G401 (cell line): Measurements from ENCODE around the gene SNAI3. TPM values are rescaled to one million over a fixed set of nuclear protein-coding genes. Genes with fewer than 3 reads are reported as not detected.

ENCODE experiments used
- DNase-seq: peaks from one replicate; pipeline ENCODE4 v3.0.0-alpha.2; 2015; ENCODE audit warnings: low spot score
- in situ Hi-C: cut with HindIII; loops from 2 replicates; pipeline ENCODE4 v1.10.0; 2016; ENCODE audit warnings: low sequenced_read_pairs, mixed read lengths
- total RNA-seq: library from RNA; depleted of rRNA; stranded (reverse); fragments of >200 nt; shearing (Covaris generic); gene quantifications from 2 replicates; pipeline ENCODE4 v1.2.3, GENCODE V29; 2014

Gene SNAI3
- total RNA-seq, 1 experiment from 2014 or later = 0.88 TPM

DNA sequence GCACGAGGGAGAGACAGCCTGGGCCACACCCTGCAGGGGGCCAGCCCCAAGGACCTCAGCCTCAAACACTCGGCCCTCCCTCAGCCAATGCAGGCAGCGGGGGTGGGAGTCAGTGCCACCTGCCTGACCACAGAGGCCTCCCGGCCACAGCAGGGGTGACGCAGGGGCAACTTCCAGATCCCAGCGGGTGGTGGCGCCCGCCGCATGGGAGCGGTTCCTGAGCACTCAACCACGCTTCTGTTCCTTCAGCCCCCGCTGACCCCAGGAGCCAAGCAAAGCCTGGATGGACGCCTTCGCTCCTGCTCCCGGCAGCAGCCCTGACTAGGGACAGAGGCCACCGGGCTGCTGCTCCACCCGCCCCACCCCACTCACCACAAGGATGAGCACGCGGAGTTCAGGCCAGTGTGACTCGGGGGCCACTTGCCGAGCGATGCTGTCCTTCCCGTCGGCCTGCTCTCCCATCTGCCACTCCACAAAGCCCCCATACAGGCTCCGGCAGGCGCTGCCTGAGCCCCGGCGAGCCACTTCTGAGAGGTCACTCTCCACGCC is 30.5 kb downstream of the SNAI3 start:
- no peak for DNase-seq
- in situ Hi-C loops = no loop called here

DNA sequence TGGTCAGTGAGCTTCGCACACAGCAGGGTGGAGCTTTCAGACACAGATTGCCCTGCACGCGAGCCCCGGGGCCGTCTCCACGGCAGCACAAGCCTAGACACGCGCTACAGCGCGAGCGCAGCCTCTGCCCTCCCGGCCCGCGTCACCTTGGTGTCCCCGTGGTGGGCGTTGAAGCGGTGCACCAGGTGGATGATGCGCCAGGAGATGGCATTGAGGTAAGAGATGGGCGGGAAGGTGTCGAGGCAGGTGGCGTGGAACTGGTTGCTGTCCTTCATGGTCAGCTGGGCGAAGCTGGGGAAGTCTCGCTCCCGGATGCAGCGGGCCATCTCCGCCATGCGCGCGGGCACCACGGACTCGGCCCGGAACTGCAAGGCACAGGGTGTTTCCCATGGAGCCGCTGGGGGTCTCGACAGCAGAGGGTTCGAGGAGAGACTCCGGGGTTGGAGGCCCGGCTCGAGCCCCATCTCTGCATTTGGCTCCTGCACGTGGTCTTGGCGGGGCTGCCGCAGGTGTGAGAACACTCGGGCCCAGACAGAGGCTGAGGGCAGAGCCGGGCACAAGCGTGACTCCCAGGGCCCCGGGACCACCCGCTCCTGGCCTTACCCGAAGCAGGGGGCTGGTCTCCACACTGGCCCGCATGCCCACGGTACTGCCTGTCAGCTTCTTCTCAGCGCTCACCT is 31.1 kb downstream of the SNAI3 start:
- in situ Hi-C loops = no loop called here
- DNase-seq = no peak

DNA sequence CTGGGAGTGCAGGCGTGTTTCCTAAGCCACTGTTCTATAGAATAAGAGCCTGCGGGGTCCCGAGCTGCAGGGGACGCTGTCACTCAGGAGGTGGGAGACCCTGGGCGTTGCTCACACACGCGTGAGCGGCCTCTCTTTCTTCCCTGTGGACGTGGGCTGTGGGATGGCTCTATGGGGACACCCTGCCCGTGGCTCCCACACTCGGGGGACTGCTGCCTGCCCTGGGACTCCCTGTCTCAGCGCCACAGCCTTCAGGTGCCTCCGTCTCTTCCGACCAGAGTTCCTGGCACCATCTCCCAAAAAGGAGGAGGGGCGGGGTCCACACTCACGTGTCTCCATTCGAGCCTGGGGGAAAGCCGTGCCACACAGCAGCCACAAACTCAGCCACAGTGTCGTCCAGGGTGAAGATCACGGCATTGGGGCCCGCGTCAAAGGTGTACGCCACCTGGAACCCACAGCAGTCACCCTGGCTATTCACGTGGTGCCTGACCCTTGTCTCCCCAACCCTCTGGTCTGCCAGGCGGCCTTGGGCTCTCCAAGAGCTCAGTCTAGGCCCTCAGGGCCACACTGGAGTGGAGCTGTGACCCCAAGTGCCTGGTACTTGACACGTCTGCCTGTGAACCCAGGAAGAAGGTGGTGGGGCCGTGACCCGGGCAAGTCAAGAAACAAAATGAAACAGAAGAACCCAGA is 31.8 kb downstream of the SNAI3 start:
- in situ Hi-C loops = no loop called here
- DNase-seq = no peak

DNA sequence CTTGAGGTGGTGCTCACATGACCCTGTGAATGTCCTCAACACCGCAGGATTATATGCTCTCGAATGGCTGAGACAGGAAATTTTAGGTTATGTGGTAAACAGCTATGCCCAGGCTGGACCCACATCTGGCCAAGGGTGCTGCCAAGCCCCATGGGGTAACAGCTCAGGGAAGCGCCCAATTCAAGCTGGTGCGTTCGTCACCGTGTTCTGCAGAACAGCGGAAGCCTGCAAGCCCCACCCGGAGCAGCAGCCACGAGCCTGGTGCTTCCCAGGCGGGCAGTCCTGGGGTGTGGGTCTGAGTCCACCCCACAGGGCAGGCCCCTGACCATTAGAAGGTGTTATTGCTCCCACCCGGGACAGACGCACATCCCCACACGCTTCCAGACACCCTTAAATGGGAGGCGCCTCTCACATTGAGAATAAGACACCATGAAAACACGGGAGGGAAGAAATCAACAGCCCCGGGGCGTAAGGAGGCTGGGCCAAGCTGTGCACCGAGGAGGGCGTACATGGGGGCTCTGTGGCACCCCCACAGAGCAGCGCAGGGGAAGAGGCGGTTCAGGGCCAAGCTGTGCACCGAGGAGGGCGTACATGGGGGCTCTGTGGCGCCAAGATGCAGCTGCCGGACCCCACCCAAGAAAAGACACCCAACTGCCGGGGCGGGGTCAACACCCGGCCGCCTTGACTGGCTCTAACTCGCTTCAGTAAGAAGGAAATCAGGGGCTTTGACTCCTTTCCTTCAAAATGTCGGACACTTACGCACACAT is 32.5 kb downstream of the SNAI3 start:
- in situ Hi-C loops = no loop called here
- DNase-seq = no peak

DNA sequence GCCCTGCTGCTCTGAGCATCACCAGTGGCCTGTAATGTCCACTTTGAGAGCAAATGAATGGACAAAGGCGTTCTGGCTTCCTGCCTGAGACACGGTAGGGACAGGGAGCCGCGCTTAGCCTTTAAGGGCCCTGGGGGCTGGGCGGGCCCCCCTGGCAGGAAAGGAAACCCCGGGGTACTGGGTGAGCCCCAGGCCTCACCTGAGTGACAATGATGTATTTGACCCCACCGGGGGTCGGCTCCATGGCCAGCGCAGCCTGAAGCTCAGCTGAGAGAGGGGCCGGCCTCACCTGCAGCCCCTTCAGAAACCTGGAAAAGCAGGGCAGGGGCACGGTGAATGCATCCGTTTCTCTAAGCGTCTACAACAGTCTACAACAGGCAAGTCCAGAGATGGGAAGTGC is 33.2 kb downstream of the SNAI3 start:
- in situ Hi-C loops = no loop called here
- no peak for DNase-seq

DNA sequence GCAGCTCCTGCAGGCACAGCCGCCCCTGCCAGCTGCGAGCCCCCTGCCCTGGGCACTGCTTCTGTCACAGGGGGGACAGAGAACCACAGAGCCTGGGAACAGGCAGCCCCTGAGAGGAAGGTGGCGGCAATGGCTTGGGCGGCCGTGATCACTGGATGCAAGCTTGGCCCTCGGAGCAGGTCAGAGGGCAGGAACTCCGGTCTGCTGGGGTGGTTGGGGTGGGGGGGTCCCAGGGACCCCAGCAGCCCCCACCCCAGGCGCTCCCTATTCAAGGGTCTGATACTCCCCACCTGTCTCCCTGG is 33.6 kb downstream of the SNAI3 start:
- in situ Hi-C loops = no loop called here
- DNase-seq = no peak

DNA sequence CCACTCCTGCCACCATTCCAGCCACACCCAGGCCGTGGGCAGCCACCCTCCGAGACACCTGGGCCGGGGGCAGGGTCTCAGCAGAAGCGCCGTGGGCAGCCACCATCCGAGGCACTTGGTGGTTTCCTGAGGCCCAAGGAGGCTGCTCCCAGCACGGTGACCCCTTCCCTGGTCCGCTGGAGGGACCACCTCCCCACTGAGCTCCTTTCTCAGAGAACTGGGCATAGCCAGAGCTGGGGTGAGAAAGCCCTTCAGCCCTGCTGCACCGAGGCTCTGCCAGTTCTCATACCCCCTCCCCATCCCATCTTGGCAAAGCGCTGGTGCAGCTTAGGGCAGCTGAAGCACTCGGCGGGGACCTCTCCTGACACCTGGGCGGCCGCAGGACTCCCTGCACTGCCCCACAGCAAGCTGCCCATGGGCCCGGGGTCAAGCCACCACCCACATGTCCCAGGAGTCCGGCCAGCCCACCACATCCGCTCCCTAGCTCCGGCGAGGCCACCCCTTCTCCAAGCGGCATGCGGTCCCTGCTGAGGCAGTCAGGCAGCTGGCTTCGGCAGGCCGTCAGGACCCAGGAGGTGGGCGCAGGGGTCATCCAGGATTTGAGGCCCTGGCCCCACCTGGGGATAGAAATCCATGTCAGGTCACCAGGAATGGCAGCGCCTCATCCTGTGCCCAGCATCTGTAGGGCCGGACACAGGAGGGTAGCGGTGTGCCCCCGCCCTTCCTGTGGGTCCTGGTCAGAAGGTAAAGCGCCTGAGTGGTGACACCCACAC is 34.1 kb downstream of the SNAI3 start:
- in situ Hi-C loops = no loop called here
- no peak for DNase-seq

DNA sequence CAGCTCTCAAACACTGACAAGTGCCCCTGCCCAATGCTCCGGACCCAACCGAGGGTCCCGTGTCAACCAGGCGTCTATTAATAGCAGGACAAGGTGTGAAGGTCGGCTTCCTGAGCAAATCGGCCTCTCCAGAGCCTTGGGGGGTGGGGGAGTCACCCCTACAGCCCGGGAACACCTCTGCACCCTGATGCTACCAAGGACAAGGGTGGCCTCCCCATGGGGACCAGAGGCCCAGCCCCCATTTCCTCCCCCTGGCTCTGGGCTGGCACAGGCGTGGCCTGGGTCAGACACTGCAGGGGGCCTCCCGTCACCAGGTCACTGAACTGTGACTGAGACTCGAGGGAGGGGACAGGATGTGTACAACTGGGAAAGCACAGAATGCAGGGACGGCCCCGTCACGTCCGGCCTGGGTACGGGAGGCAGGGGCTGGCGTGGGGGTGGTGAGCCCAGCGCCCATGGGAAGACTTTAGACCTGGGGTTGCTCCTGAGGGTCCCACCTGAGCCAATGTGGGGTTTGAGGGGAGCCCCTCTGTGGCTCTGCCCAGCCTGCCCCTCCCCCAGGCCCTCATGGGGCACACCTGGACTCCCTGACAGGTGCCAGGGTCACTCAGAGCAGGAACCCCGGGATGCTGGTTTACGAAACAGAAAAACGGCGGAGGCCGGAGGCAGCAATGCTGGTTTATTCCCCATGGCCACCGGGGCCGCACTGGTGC is 34.9 kb downstream of the SNAI3 start:
- no peak for DNase-seq
- in situ Hi-C loops = no loop called here

DNA sequence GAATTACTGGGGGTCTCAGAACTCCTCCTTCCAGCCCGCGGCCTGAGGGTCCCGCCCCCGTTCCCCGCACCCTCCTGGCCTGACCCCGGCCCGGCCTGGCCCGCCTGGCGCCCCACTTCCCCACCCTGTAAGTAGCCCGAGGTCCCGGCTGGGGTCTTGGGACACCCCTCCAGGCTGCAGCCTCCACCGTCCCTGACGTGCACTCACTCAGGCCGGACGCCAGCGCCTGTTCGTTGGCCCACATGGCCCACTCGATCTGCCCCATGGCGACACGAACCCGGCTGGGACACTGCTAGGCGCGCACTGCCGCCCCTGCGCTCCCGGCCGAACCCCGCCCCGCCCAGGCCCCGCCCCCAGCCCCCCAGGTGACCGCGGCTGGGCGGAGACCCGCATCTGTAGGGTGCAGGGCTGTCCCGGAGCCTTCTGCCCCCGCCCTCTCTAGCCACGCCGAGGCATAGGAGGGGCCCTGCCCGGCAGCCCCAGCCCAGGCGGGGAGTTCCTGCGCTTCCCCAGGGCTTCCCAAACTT is 35.5 kb downstream of the SNAI3 start, which contains the start of gene CYBA:
Gene CYBA, minus strand, starts transcription at position 305 of the 527 bp plus-strand sequence. Its CDS starts 40 bp downstream, at position 265.
- in situ Hi-C loops = no loop called here
- DNase-seq = no peak

DNA sequence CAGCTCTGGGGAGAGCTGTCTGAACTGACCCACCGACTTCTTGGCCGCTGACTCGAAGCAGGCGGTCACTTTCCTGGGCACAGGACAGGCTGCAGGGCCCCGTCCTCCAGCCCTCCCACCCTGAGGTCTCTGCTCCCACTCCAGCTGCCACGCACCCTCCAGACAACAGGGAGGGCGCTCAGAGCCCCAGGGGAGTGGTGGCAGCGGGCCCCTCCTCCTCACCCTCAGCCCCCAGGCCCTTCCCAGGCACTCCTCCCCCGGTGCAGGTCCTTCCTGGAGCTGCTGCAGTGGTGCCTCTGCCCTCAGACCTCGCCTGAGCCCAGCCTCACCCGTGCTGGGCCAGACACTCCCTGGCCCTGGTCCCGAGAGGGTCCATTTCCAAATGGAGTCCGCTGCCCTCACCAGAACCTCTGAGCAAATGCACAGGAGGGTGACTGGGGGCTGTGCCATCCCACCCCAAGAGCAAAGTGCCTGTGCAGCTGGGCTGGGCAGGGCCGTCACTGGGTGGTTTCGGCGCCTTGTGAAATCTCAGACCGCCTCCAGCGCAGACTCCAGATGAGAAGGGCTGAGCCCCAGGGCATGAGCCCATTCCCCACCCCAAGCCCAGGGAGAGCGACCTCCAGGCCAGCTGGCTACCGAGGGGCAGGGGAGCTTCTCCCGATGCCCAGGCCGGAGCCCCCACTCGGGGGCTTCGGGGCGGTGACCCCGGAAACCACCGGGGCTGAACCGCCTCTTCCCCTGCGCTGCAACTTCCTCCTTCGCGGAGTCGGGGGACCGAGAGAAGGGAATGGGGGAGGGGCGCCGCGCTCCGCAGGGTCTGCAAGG is 36.2 kb downstream of the SNAI3 start:
- no peak for DNase-seq
- in situ Hi-C loops = no loop called here

DNA sequence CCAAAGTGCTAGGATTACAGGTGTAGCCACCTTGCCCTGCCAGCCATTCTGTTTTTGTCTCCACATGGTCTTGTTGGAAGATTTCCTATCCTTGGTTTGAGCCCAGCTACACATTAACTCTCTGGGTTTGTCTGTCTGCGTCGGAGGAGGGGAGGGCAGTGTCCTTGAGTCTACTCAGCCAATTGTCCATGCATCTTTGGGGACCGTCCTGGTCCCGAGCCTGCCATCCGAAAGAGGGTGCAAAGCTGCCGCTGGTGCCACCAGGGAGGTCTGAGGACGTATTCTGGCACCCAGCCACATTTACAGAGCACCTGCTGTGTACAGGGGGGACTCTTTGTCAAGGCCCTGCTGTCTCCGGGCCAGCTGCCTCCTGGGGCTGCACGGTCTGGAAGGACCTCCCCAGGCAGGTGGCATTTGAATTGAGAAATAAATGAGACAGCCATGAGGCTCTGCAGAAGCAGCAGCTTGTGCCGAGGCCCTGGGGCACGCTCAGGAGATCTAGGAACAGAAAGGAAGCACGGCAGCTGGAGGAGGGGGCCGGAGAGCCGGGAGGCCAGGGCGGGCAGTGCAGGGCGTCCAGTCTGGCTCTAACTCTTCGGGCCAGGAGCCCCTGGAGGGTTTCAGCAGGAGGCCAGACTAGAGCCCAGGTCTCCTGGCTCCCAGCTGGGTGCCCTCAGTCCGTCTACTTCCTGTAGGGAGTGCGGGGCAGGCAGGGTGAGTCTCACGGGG is 36.9 kb downstream of the SNAI3 start:
- in situ Hi-C loops = no loop called here
- DNase-seq = no peak

DNA sequence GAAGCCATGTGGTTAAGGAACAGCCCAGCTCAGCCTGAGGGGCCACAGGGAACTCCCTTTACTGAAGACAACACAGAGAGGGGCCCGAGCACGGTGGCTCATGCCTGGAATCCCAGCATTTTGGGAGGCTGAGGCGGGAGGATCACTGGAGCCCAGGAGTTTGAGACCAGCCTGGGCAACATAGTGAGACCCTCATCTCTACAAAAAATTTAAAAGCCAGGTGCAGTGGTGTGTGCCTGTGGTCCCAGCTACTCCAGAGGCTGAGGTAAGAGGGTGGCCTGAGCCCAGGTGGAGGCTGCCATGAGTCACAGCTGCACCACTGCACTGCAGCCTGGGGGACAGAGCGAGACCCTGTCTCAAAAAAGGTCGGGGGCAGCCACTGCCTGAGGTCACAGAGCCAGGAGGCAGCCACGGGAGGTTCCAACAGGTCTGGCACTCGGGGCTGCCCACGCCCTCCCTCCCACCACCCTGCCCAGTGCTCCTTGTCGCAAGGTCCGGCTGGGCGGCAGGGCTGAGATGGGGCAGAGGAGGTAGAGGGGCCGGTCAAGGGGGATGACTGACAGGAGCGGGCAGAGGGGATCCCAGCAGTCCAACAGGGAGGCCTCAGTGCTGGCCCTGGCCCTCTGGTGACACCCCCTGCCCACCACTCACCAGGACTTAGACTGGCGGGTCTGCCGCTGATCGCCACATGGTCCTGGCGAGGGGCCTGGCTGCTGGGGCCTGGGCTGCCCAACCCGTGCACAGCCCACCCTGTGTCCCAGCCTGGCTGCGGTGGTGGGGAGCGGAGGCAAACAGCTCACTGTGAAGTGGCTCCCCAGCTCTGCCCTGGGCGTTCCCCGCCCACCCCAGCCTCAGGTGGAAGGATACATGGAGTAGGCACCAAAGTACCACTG is 38.9 kb downstream of the SNAI3 start:
- in situ Hi-C loops = no loop called here
- DNase-seq = no peak

DNA sequence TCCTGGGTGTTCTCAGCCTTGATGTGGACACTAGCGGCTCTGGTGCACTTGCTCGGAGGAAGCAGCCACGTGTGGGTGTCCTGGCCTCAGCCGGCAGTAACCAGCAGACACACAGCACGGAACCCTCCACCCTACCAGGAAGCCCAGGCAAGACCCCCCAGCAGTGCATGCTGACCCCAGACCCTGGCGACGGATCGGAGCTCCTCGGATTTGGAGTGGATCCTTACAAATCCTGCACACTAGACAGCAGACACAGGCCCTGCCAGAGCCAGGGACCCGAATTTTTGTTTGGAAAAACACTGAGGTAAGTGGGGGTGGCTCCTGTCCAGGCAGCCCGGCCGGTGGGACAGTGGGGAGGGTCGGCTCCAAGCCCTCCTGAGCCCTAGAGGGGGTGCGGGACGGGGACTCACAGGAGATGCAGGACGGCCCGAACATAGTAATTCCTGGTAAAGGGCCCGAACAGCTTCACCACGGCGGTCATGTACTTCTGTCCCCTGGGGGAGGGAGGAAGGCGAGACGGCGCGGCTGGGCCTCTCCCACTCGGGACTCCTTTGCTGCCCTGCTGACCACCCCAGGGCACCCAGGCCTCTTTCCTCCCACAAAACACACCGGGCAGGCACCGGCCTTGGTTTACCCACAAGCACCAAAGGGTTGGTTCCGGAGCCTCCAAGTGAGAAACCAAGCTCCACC is 39.8 kb downstream of the SNAI3 start:
- in situ Hi-C loops = no loop called here
- DNase-seq = no peak

DNA sequence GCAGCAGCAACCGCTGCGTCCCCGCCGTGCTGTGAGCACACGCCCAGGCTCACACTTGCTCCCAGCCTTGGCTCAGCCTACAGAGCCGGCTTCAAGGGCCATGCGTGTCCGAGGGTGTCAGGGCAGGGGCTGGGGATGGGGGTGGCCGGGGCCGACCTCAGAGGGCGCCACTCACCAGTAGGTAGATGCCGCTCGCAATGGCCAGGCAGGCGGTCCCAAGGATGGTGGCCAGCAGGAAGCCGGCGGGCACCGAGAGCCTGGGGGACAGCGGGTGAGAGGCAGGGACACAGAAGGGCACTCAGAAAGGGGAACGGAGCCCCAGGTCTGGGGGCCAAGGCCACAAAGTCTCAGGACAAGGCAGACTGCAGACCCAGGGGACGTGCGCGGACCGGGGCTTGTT is 40.4 kb downstream of the SNAI3 start:
- DNase-seq = no peak
- in situ Hi-C loops = no loop called here

DNA sequence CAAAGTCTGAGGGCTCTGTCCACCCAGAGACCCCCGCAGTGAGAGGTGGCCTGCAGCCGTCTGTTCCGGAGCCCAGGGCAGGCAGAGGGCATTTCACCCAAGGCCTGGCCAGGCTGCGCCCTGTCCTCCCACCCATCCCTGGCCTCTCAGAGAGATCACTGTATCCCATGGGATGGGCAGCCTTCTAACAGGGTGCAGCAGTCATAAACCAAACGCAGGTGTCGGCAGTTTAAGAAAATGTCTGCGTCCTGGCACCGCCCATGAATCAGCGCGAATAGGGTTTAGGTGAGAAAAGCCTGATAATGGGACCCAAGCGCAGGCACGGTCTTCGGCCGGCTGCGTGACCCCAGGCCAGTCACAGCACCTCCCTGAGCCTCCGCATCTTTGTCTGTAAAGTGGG is 40.9 kb downstream of the SNAI3 start:
- in situ Hi-C loops = no loop called here

DNA sequence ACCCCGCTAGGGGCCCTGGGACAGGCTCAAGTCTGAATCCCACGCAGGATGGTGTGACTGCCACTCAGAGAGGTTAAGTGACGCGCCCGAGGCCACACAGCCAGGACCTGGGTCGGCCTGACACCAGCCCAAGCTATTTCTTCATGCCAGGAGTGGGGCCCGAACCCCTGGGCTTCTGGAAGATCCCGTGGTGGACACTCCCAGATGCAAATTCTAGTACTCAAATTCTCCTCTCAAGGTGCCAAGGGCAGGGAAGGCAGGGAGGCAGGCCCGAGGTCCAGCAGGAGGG is 42.7 kb downstream of the SNAI3 start:
- in situ Hi-C loops = no loop called here
- no peak for DNase-seq

More for the DNA sequence above, 40.9 kb downstream of the SNAI3 start:
- no peak for DNase-seq
